ENCODE data around the gene CCNB3.
"Not testable (repeated sequence)": the region's sequence is repeated elsewhere in the genome, so short reads cannot be mapped to it uniquely, and the experiment has no call there.

CCNB3 gene, protein sequence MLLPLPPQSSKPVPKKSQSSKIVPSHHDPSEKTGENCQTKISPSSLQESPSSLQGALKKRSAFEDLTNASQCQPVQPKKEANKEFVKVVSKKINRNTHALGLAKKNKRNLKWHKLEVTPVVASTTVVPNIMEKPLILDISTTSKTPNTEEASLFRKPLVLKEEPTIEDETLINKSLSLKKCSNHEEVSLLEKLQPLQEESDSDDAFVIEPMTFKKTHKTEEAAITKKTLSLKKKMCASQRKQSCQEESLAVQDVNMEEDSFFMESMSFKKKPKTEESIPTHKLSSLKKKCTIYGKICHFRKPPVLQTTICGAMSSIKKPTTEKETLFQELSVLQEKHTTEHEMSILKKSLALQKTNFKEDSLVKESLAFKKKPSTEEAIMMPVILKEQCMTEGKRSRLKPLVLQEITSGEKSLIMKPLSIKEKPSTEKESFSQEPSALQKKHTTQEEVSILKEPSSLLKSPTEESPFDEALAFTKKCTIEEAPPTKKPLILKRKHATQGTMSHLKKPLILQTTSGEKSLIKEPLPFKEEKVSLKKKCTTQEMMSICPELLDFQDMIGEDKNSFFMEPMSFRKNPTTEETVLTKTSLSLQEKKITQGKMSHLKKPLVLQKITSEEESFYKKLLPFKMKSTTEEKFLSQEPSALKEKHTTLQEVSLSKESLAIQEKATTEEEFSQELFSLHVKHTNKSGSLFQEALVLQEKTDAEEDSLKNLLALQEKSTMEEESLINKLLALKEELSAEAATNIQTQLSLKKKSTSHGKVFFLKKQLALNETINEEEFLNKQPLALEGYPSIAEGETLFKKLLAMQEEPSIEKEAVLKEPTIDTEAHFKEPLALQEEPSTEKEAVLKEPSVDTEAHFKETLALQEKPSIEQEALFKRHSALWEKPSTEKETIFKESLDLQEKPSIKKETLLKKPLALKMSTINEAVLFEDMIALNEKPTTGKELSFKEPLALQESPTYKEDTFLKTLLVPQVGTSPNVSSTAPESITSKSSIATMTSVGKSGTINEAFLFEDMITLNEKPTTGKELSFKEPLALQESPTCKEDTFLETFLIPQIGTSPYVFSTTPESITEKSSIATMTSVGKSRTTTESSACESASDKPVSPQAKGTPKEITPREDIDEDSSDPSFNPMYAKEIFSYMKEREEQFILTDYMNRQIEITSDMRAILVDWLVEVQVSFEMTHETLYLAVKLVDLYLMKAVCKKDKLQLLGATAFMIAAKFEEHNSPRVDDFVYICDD (N-terminal part only)

GRCh38 chrX:50204364-50204899, at the start of gene CCNB3:
Gene CCNB3 (plus strand): TSS chrX:50204765. CDS start chrX:50285164, 80,399 bp downstream.
- peak; percentile 58 for DNase-seq

- no peak for DNase-seq
Observed at GRCh38 chrX:50157545-50158135, 46.9 kb upstream of the CCNB3 start.

DNA sequence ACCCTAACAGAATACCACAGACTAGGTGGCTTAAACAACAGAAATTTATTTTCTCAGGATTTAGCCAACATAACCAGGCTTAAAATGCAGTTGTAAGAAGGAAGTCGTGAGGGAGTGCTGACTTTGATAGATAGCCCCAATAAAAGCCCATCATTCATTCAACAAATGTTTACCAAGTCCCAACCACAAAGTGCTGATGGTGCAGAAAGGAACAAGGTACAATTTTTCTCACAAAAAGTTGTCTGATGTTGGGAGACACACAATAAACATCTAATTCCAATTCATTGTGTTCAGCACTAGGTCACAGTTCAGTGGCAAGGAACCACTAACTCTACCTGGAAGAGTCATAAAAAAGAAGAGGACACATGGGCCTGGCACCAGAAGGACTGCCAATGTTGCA, 46.0 kb upstream of the CCNB3 start:
- no peak for DNase-seq

GRCh38 chrX:50161127-50161526, 43.4 kb upstream of the CCNB3 start:
- no peak for DNase-seq

DNA sequence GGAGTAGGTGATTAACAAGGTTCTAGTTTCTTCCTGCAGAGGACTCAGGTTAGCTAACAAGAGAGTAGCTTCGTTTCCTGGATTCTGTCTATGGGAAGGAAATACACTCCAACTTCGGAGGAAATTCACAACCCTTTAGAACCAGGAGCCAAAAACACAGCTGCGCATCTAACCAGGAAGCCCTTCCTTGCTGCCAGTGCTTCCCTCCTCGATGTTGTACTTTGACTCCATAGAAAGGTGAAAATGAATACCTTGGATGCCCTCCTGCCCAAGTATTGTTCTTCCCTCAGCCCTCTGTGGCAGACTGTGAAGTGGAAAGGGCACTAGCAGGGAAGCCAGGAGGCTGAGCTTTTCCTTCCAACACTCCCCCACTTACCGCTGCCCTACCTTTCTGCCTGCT, 38.8 kb upstream of the CCNB3 start:
- DNase-seq: no peak

- DNase-seq: no peak
Observed at GRCh38 chrX:50167366-50167765, 37.2 kb upstream of the CCNB3 start.

GRCh38 chrX:50168241-50168687, 36.3 kb upstream of the CCNB3 start:
- DNase-seq: no peak

DNA sequence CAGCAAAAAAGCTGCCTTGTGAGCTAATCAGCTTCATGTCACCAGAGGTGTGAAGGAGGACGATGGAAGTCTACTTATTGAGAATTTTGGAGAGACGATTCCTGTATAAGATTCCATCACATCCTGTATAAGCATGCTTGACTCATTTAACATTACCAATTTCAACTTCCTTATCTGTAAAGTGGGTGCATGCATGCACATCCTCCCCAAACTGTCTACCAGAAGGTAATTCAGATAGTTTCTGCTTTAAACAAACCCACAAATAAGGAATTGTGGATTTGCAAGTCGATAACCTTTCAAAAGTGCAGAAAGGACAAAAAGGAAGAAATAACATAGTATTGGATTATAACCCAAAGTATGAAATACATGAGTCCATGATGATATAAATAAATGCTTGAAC, 34.8 kb upstream of the CCNB3 start:
- no peak for DNase-seq

DNA sequence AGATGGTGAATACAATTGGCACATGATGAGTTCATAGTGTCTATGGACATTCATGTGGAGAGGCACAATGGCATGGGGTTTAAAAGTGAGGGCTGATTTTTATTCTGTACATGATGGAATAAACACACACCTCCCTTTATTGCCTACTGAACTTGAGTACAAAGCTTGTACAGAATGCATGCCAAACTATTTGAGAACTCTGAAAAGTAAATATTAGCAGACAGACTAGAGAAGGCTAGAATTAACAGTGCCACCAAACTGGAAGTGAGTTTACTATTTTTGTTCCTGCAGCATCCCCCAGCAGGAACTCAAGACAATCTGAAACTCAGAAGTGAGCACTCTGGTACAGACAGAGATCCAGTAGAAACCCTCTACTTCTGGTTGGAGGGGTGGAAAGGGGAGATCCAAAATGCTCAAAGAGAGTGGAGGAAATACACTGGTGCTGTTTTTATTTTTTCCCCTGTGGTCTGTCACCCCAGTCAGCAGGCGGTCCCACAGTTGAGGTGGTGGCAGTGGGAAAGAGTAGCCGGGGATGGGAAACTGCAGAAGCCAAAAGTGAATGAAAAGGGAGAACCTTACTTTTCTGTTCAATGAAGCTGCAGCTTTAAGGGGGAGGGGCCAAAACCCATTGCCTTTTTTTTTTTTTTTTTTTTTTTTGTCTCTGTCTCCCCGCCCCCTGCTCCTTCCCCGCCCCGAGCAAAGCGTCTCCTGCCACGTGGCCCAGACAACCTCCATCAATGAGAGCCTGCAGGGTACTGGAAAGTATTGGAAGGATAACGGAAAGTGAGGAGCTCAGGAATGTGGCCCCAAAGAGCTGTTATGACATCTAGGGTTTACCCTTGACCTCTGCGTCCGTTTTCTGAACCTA, 24.3 kb upstream of the CCNB3 start:
- DNase-seq: no peak

DNA sequence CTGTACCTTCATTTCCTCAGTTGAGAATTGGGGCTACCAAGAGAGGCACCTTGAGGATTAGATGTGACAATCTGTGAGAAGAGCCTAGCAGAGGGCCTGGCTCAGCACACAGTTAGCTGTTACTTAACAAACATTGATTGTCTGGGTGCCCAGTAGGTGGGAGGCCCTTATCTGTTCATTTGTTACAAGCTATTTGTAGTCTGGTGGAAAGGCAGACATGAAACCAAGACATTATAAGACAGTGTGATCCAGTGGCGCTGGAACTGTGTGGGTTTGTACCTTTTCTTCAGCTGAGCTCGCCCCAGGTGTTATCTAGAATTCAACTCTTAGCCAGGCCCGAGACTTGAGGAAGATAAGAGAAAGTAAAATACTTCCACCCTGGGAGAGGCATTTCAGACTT, 20.7 kb upstream of the CCNB3 start:
- DNase-seq: no peak

GRCh38 chrX:50188859-50189600, 15.5 kb upstream of the CCNB3 start:
- DNase-seq: no peak

DNA sequence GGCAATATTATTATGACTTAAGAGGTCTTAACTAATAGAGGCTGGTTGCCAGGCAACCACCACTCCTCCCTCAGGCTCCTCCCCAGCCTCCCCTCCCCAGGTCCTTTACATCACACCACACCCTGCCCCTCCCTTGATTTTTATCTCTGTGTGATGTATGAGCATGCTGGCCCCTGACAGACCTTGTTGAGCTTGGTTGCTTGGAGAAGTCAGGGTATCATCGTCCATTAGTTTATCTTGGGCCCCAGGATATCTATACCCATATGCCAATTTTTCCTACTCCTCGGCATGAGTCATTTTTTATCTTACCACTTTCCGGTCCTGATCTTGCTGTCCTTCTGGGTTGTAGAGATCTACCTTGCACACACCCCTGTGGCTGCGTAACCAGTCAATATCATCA, 6.2 kb upstream of the CCNB3 start:
- no peak for DNase-seq

DNA sequence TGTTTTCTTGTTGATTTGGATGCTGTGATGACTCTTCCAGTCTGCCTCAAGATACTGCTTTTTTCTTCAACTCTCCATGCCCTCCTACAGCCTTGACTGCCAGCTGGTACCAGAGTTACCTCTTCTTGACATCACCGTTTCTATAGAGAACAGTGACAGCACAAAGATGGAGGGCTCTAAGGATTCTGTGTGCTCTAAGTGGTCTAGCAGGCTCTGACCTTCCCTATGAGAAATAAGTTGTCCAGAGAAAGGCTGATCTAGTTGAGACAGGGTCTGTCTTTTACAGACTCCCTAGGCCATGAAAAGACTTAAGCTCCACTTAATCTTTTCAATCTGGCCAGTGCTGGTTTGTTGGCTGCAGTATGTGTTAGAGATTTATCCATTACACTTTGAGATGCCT, 3.7 kb upstream of the CCNB3 start, which contains the start of gene AKAP4:
AKAP4 (minus strand) TSS at position 101 of the 400 bp plus-strand sequence. CDS start 118 bp downstream, outside the sequence.
- DNase-seq: no peak

DNA sequence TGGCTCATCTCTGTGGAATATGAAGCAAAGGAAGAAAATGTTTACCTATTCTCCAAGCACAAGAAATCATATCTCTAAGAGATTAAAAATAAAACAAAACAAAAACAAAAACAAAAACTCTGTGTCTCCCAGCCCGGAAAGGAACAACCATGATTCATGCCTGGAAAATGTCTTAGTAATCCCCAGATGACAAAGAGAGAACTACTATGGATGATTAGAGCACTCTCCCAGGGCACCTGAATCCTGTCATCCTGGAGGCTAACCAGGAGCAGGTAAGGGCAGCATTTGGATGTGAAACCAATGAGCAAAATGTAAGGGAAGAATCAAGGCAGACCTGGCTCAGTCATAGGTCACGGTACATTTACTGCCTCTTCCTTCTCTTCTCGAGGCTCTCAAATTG, 2.0 kb upstream of the CCNB3 start:
- DNase-seq: no peak

- DNase-seq: no peak
Observed at GRCh38 chrX:50206753-50207152, 2.2 kb downstream of the CCNB3 start.

DNA sequence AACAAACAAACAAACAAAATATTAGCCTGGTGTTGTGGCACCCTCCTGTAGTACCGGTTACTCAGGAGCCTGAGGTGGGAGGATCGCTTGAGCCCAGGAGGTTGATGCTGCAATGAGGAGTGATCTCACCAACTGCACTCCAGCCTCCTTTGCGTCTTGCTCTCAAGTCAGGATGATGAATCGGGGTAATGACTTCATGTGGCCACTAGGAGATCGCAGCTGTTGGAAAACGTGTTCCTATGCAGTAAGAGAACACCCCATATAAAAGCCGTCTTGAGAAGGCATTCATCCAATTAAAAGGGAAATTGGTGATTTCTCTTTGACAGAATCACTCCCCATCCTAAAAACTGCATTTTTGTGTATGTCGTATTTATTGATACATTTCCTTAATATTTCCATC, 6.9 kb downstream of the CCNB3 start:
- DNase-seq: no peak

GRCh38 chrX:50281253-50281652, 76.7 kb downstream of the CCNB3 start:
- no peak for DNase-seq

GRCh38 chrX:50327235-50327634, 122.7 kb downstream of the CCNB3 start:
- no peak for DNase-seq

GRCh38 chrX:50332668-50333067, 128.1 kb downstream of the CCNB3 start:
- not testable (repeated sequence) for DNase-seq

DNA sequence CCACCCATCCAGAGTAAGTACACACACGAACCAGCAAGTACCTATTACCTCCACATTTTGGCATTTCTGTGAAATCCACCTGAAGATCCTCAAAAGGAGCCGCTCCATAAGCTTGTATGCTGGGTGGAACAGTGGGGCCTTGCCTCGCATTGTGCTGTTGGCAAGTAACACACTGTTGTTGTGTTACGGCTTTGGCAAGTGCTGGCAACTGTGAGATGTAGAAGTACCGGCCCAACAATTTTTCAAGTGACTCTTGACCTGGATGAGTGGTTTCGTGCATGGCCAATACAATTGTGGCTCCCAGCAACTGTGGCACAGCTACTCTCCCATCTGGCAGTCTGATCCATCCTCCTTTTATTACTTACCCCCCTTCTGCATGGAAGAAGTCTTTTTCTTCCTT, 128.7 kb downstream of the CCNB3 start:
- DNase-seq: no peak

DNA sequence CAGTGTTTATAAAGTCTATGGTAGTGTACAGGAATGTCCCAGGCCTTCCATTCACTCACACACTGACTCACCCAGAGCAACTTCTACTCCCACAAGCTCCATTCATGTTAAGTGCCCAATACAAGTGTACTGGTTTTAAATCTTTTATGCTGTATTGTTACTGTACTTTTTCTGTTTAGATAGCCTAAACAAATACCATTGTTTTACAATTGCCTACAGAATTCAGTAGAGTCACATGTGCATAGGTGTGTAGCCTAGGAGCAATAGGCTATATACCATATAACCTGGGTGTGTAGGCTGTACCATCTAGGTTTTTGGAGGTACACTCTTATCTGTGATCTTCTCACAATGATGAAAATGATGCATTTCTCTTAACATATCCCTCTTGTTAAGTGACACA, 139.4 kb downstream of the CCNB3 start:
- DNase-seq: no peak
